Choroid plexus epithelial cell (primary cell): Measurements from ENCODE around the gene ZNF398.

Experiments used
- DNase-seq: peaks from one replicate; pipeline ENCODE4 v3.0.0-alpha.2; 2010; ENCODE audit warnings: low read depth
- H3K4me3 ChIP-seq: 2 replicates; pipeline ENCODE4 v1.5.1; 2011; ENCODE audit warnings: low read depth, mild to moderate bottlenecking, control low read depth, low read length, moderate library complexity
- CTCF ChIP-seq: conservative IDR thresholded peaks from 2 replicates; pipeline ENCODE4 v1.5.1; 2011; ENCODE audit warnings: low read depth, mild to moderate bottlenecking, control low read depth, inconsistent platforms, low read length, moderate library complexity

ZNF398 gene

GRCh38 chr7:149153346-149153745, 6.1 kb downstream of the ZNF398 start:
- H3K4me3 ChIP-seq: no peak overlapping the region
- no peak for TF ChIP-seq CTCF
- no peak for DNase-seq

GRCh38 chr7:149154056-149154455, 6.8 kb downstream of the ZNF398 start:
- no peak overlapping the region for H3K4me3 ChIP-seq
- DNase-seq: no peak
- TF ChIP-seq CTCF: no peak

- no peak for DNase-seq
- no peak for TF ChIP-seq CTCF
- no peak overlapping the region for H3K4me3 ChIP-seq
These were observed 9.6 kb downstream of the ZNF398 start for GRCh38 chr7:149156898-149157297.

GRCh38 chr7:149161241-149161848, 14.1 kb downstream of the ZNF398 start:
- no peak for TF ChIP-seq CTCF
- H3K4me3 ChIP-seq: no peak overlapping the region
- DNase-seq: no peak

GRCh38 chr7:149166142-149166541, 18.9 kb downstream of the ZNF398 start:
- no peak for TF ChIP-seq CTCF
- no peak overlapping the region for H3K4me3 ChIP-seq
- DNase-seq: no peak

- H3K4me3 ChIP-seq: no peak overlapping the region
- no peak for TF ChIP-seq CTCF
- no peak for DNase-seq
These were observed 19.5 kb downstream of the ZNF398 start for GRCh38 chr7:149166630-149167352.
